Neural cell (in vitro differentiated cells): ENCODE data around the gene CYP26A1. TPM values are rescaled to one million over a fixed set of nuclear protein-coding genes. Genes with fewer than 3 reads are reported as not detected.

Experiments used
- H2AFZ ChIP-seq: fragments of 200-600, 300-800 bp; sonication (generic), shearing (Covaris generic); 2 replicates; pipeline ENCODE4 v1.6.0; 2014; ENCODE audit warnings: low read depth, mild to moderate bottlenecking, antibody characterized with exemption, low read length, moderate library complexity
- H3F3A ChIP-seq: fragments of 200-600 bp; shearing (Covaris generic); 2 replicates; pipeline ENCODE4 v1.6.1; 2016; ENCODE audit warnings: mild to moderate bottlenecking, moderate library complexity, mixed read lengths, antibody characterized with exemption, low read length; ENCODE audit not compliant: insufficient read depth, poor library complexity, severe bottlenecking
- H3K27ac ChIP-seq: fragments of 200-600, 300-800 bp; sonication (generic), shearing (Covaris generic); 2 replicates; pipeline ENCODE4 v1.5.1; 2014; ENCODE audit warnings: mild to moderate bottlenecking, low read length, moderate library complexity
- H3K27me3 ChIP-seq: fragments of 300-800, 200-600 bp; sonication (generic), shearing (Covaris generic); 2 replicates; pipeline ENCODE4 v1.6.0; 2014; ENCODE audit warnings: mild to moderate bottlenecking, low read depth, low read length, moderate library complexity; ENCODE audit not compliant: insufficient read depth
- H3K36me3 ChIP-seq: fragments of 300-800, 200-600 bp; sonication (generic), shearing (Covaris generic); 2 replicates; pipeline ENCODE4 v1.5.1; 2014; ENCODE audit warnings: mild to moderate bottlenecking, antibody characterized with exemption, low read length, moderate library complexity; ENCODE audit not compliant: insufficient read depth
- H3K4me2 ChIP-seq: fragments of 300-800, 200-600 bp; sonication (generic), shearing (Covaris generic); 2 replicates; pipeline ENCODE4 v1.6.0; 2014; ENCODE audit warnings: mild to moderate bottlenecking, low read length
- H3K4me3 ChIP-seq: fragments of 300-800, 200-600 bp; sonication (generic), shearing (Covaris generic); 2 replicates; pipeline ENCODE4 v1.5.1; 2014; ENCODE audit warnings: mild to moderate bottlenecking, low read length, moderate library complexity
- H3K79me2 ChIP-seq: fragments of 200-600 bp; shearing (Covaris generic); replicated peaks from 2 replicates; pipeline ENCODE4 v1.6.0; 2014; ENCODE audit warnings: mild to moderate bottlenecking, low read length, moderate library complexity; ENCODE audit not compliant: insufficient read depth
- H3K9ac ChIP-seq: fragments of 300-800, 200-600 bp; sonication (generic), shearing (Covaris generic); 2 replicates; pipeline ENCODE4 v1.6.1; 2016; ENCODE audit warnings: mild to moderate bottlenecking, low read length, mixed read lengths
- H3K9me2 ChIP-seq: fragments of 200-600 bp; shearing (Covaris generic); 2 replicates; pipeline ENCODE4 v1.6.1; 2016; ENCODE audit warnings: mild to moderate bottlenecking, low read length, mixed read lengths; ENCODE audit not compliant: insufficient read depth
- H3K9me3 ChIP-seq: fragments of 200-600, 300-800 bp; sonication (generic), shearing (Covaris generic); 2 replicates; pipeline ENCODE4 v1.6.1; 2016; ENCODE audit warnings: mild to moderate bottlenecking, mixed run types, low read length, moderate library complexity, mixed read lengths
- H4K20me1 ChIP-seq: fragments of 200-600 bp; shearing (Covaris generic); 2 replicates; pipeline ENCODE4 v1.6.1; 2016; ENCODE audit warnings: mild to moderate bottlenecking, mixed run types; ENCODE audit not compliant: insufficient read depth
- EP300 ChIP-seq: fragments of 450-650 bp; conservative IDR thresholded peaks from 2 replicates; pipeline ENCODE4 v1.6.1; 2014; ENCODE audit warnings: antibody characterized with exemption, mild to moderate bottlenecking, moderate library complexity; ENCODE audit not compliant: poor library complexity, severe bottlenecking
- EZH2 ChIP-seq: fragments of 200-600, 300-800 bp; shearing (Covaris generic), sonication (generic); IDR thresholded peaks from 2 replicates; pipeline ENCODE4 v1.6.1; 2014; ENCODE audit warnings: antibody characterized with exemption, low read length, borderline replicate concordance, mild to moderate bottlenecking; ENCODE audit not compliant: insufficient read depth, poor library complexity, severe bottlenecking
- MXI1 ChIP-seq: fragments of 450-650 bp; conservative IDR thresholded peaks from 2 replicates; pipeline ENCODE4 v1.6.1; 2014; ENCODE audit warnings: antibody characterized with exemption, mild to moderate bottlenecking; ENCODE audit not compliant: poor library complexity, severe bottlenecking
- POLR2AphosphoS5 ChIP-seq: IDR thresholded peaks from 2 replicates; pipeline ENCODE4 v1.6.1; 2012
- RAD21 ChIP-seq: fragments of 450-650 bp; conservative IDR thresholded peaks from 2 replicates; pipeline ENCODE4 v1.6.1; 2014; ENCODE audit warnings: antibody characterized with exemption, mild to moderate bottlenecking, moderate library complexity
- SMC3 ChIP-seq: fragments of 450-650 bp; conservative IDR thresholded peaks from 2 replicates; pipeline ENCODE4 v1.6.1; 2014; ENCODE audit warnings: antibody characterized with exemption, mild to moderate bottlenecking, moderate library complexity; ENCODE audit not compliant: poor library complexity
- TAF1 ChIP-seq: IDR thresholded peaks from 2 replicates; pipeline ENCODE4 v1.6.1; 2012; ENCODE audit warnings: low read depth
- polyA plus RNA-seq: library from polyadenylated mRNA; depleted of rRNA; stranded (reverse); fragments of >200 nt; gene quantifications from 2 replicates; pipeline ENCODE4 v1.2.3, GENCODE V29; 2014
- TF ChIP-seq, protein P1 (sequence below): IDR thresholded peaks from 2 replicates; pipeline ENCODE4 v1.6.1; 2012; ENCODE audit warnings: borderline replicate concordance
- TF ChIP-seq, protein P2 (sequence below): fragments of 450-650 bp; IDR thresholded peaks from 2 replicates; pipeline ENCODE4 v1.5.1; 2014; ENCODE audit warnings: antibody characterized with exemption, mild to moderate bottlenecking, moderate library complexity; ENCODE audit not compliant: poor library complexity, severe bottlenecking

CYP26A1 gene
- polyA plus RNA-seq, 1 donor from 2014 or later = 0.77 TPM

DNA sequence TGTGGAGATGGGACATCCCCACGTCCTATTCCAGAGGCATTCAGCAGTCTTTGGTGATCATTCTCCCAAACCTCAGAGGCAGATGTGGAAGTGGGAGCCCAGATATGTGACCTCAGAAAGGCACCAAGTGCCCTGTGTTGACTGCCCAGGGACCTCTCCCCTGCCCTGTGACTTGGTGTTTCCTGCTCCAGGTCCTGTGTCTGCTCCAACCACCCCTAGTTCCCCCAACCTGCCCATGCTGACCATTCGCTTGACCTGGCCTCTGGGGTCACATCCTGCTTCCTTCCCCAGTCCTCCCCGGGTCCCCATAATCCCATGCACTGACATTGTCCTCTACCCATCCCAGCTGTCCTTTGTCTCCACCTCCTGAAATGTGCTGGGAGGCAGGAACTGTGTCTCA, 7.6 kb downstream of the CYP26A1 start:
- Histone ChIP-seq H3K36me3 (no peaks in the 10 kb centered on the region), H3F3A (no peaks in the 10 kb centered on the region), H3K4me3 (no peak overlapping the region), H3K27ac (no peak overlapping the region), H3K9ac (no peak overlapping the region), H2AFZ (no peak overlapping the region), H3K79me2 (no peaks in the 10 kb centered on the region), H3K9me2 (no peaks in the 10 kb centered on the region), H3K9me3 (no peaks in the 10 kb centered on the region), H3K4me2 (no peak overlapping the region), H3K27me3 (peaks cover 26% of the 10 kb centered on the region), H4K20me1 (no peaks in the 10 kb centered on the region)
- TF ChIP-seq, protein P1, sequence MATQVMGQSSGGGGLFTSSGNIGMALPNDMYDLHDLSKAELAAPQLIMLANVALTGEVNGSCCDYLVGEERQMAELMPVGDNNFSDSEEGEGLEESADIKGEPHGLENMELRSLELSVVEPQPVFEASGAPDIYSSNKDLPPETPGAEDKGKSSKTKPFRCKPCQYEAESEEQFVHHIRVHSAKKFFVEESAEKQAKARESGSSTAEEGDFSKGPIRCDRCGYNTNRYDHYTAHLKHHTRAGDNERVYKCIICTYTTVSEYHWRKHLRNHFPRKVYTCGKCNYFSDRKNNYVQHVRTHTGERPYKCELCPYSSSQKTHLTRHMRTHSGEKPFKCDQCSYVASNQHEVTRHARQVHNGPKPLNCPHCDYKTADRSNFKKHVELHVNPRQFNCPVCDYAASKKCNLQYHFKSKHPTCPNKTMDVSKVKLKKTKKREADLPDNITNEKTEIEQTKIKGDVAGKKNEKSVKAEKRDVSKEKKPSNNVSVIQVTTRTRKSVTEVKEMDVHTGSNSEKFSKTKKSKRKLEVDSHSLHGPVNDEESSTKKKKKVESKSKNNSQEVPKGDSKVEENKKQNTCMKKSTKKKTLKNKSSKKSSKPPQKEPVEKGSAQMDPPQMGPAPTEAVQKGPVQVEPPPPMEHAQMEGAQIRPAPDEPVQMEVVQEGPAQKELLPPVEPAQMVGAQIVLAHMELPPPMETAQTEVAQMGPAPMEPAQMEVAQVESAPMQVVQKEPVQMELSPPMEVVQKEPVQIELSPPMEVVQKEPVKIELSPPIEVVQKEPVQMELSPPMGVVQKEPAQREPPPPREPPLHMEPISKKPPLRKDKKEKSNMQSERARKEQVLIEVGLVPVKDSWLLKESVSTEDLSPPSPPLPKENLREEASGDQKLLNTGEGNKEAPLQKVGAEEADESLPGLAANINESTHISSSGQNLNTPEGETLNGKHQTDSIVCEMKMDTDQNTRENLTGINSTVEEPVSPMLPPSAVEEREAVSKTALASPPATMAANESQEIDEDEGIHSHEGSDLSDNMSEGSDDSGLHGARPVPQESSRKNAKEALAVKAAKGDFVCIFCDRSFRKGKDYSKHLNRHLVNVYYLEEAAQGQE = no peak
- TF ChIP-seq POLR2AphosphoS5 (no peak), EP300 (no peak), TAF1 (no peak), SMC3 (no peak), EZH2 (no peak), RAD21 (no peak), MXI1 (no peak)
- TF ChIP-seq, protein P2, sequence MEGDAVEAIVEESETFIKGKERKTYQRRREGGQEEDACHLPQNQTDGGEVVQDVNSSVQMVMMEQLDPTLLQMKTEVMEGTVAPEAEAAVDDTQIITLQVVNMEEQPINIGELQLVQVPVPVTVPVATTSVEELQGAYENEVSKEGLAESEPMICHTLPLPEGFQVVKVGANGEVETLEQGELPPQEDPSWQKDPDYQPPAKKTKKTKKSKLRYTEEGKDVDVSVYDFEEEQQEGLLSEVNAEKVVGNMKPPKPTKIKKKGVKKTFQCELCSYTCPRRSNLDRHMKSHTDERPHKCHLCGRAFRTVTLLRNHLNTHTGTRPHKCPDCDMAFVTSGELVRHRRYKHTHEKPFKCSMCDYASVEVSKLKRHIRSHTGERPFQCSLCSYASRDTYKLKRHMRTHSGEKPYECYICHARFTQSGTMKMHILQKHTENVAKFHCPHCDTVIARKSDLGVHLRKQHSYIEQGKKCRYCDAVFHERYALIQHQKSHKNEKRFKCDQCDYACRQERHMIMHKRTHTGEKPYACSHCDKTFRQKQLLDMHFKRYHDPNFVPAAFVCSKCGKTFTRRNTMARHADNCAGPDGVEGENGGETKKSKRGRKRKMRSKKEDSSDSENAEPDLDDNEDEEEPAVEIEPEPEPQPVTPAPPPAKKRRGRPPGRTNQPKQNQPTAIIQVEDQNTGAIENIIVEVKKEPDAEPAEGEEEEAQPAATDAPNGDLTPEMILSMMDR = no peak

DNA sequence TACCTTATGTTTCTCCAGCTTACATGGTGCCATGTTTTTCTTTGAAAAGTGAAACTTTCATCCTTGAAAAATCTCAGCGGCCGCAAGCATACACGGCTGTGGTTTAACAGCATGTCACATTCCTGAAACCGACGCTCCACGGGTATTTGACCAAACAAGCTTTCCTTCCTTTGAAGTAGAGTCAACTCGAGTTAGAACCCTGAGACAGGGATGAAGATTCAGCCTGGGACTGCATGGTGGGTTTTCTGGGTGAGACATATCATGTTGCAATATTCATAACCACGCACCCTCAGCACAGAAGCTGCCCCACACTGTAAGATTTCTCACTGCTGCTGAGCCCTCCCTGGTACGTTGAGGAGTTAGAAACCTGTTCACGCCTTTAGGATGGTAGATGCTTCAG, 8.1 kb downstream of the CYP26A1 start:
- no peak for TF ChIP-seq TAF1
- TF ChIP-seq, protein P2 = no peak
- TF ChIP-seq, protein P1 = no peak
- TF ChIP-seq MXI1 = no peak
- TF ChIP-seq SMC3 = no peak
- no peak for TF ChIP-seq POLR2AphosphoS5
- TF ChIP-seq RAD21 = no peak
- TF ChIP-seq EP300 = no peak
- no peaks in the 10 kb centered on the region for H3K79me2 ChIP-seq
- no peaks in the 10 kb centered on the region for H3K9me2 ChIP-seq
- H3K9me3 ChIP-seq = no peaks in the 10 kb centered on the region
- no peak overlapping the region for H3K4me2 ChIP-seq
- H4K20me1 ChIP-seq = no peaks in the 10 kb centered on the region
- H3K27ac ChIP-seq = no peak overlapping the region
- H2AFZ ChIP-seq = no peak overlapping the region
- no peak overlapping the region for H3K4me3 ChIP-seq
- H3K27me3 ChIP-seq = peaks cover 21% of the 10 kb centered on the region
- H3K36me3 ChIP-seq = no peaks in the 10 kb centered on the region
- no peak overlapping the region for H3K9ac ChIP-seq
- H3F3A ChIP-seq = no peaks in the 10 kb centered on the region
